B cell (primary cell): ENCODE results near the gene GPR4.

Source experiments
- EZH2 ChIP-seq: IDR thresholded peaks from 2 replicates; pipeline ENCODE4 v1.6.1; 2012; ENCODE audit warnings: borderline replicate concordance, low read depth, mild to moderate bottlenecking, moderate library complexity, low read length; ENCODE audit not compliant: insufficient read depth, poor library complexity, severe bottlenecking
- TF ChIP-seq, protein P1 (sequence below): fragments of 200-600 bp; IDR thresholded peaks from one replicate; pipeline ENCODE4 v1.8.0; 2022; ENCODE audit warnings: antibody characterized with exemption, mild to moderate bottlenecking

DNA sequence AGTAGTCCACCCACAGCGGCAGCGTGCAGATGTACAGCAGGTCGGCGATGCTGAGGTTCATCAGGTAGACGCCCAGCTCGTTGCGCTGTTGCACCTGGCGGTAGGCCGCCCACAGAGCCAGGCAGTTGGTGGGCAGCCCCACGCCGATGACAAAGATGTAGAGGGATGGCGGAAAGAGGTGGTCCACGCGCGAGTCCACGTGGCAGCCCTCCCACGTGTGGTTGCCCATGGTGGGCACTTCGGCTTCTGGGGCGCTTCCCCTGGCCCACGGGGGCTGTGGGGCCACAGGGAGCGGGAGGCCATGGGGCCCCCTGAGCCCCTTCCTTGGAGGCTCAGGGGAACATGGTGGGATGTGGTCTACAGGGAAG lies 10.4 kb downstream of the GPR4 start:
- TF ChIP-seq, protein P1, sequence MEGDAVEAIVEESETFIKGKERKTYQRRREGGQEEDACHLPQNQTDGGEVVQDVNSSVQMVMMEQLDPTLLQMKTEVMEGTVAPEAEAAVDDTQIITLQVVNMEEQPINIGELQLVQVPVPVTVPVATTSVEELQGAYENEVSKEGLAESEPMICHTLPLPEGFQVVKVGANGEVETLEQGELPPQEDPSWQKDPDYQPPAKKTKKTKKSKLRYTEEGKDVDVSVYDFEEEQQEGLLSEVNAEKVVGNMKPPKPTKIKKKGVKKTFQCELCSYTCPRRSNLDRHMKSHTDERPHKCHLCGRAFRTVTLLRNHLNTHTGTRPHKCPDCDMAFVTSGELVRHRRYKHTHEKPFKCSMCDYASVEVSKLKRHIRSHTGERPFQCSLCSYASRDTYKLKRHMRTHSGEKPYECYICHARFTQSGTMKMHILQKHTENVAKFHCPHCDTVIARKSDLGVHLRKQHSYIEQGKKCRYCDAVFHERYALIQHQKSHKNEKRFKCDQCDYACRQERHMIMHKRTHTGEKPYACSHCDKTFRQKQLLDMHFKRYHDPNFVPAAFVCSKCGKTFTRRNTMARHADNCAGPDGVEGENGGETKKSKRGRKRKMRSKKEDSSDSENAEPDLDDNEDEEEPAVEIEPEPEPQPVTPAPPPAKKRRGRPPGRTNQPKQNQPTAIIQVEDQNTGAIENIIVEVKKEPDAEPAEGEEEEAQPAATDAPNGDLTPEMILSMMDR: no peak
- TF ChIP-seq EZH2: no peak
